NCI-H187 (cell line): ENCODE results near the gene CACNB3.
"Not testable (repeated sequence)": the region's sequence is repeated elsewhere in the genome, so short reads cannot be mapped to it uniquely, and the experiment has no call there.

ENCODE experiments used
- DNase-seq, 2 experiments: peaks; one replicate each; lab custom pipeline; 2025; lab: John Stamatoyannopoulos, UW

The CACNB3 gene

GRCh38 chr12:48854932-48855331, 36.6 kb downstream of the CACNB3 start:
- not testable (repeated sequence) for DNase-seq

GRCh38 chr12:48856379-48856778, 38.1 kb downstream of the CACNB3 start:
- no peak for DNase-seq

GRCh38 chr12:48857278-48857994, 39.1 kb downstream of the CACNB3 start:
- DNase-seq: no peak

GRCh38 chr12:48858043-48858442, 39.7 kb downstream of the CACNB3 start:
- DNase-seq: no peak

- no peak for DNase-seq
Measured at GRCh38 chr12:48859607-48860006, 41.3 kb downstream of the CACNB3 start.

GRCh38 chr12:48860236-48860635, 41.9 kb downstream of the CACNB3 start:
- not testable (repeated sequence) for DNase-seq

GRCh38 chr12:48861111-48861510, 42.8 kb downstream of the CACNB3 start:
- DNase-seq: no peak

GRCh38 chr12:48862760-48863159, 44.5 kb downstream of the CACNB3 start:
- no peak for DNase-seq

- DNase-seq: no peak
Measured at GRCh38 chr12:48863291-48863690, 45.0 kb downstream of the CACNB3 start.

- DNase-seq: peak; percentile 86 to 88
Measured at GRCh38 chr12:48865281-48866051, 47.2 kb downstream of the CACNB3 start, which contains the start of gene RND1. RND1 (minus strand) TSS chr12:48865870; CDS start chr12:48865767, 103 bp downstream.

- no peak for DNase-seq
Measured at GRCh38 chr12:48866052-48866711, 47.9 kb downstream of the CACNB3 start.

GRCh38 chr12:48868451-48868850, 50.2 kb downstream of the CACNB3 start:
- DNase-seq: no peak

GRCh38 chr12:48869191-48869590, 50.9 kb downstream of the CACNB3 start:
- no peak for DNase-seq

- DNase-seq: no peak
Measured at GRCh38 chr12:48873096-48873495, 54.8 kb downstream of the CACNB3 start.

- not testable (repeated sequence) for DNase-seq
Measured at GRCh38 chr12:48873534-48873933, 55.2 kb downstream of the CACNB3 start.

- DNase-seq: no peak
Measured at GRCh38 chr12:48875944-48876515, 57.7 kb downstream of the CACNB3 start.
